Left ventricle myocardium superior (tissue), 1 donor: ENCODE measurements around the gene ISYNA1. TPM values are rescaled to one million over a fixed set of nuclear protein-coding genes. Genes with fewer than 3 reads are reported as not detected.
"Not testable (repeated sequence)": the region's sequence is repeated elsewhere in the genome, so short reads cannot be mapped to it uniquely, and the experiment has no call there.

Experiments
- ATAC-seq: fragments of 200-7000 bp; cut with Tn5 transposase; one replicate; pipeline ENCODE4 v1.9.1; 2020; ENCODE audit warnings: mild to moderate bottlenecking, moderate library complexity
- DNase-seq: peaks from one replicate; pipeline ENCODE4 v3.0.0-alpha.2; 2020
- intact Hi-C: fragments of 100-400 bp; cut with micrococcal nuclease; formaldehyde crosslinking; loops from one replicate; pipeline ENCODE4 v1.11.0; 2022
- total RNA-seq: library from RNA; stranded (reverse); fragmentation: NEBNext Ultra II Directional; extraction: Animal tissue kit (Norgen Biotek cat#: 25700); gene quantifications from one replicate; pipeline ENCODE4 v1.2.1, GENCODE V29; 2021
- donor health status: DM: no; HTN: yes; CAD: no; lungs with severe emphysema.

The ISYNA1 gene
- total RNA-seq, 1 donor from 2014 or later, result 24.4 TPM

GRCh38 chr19:18408053-18408476 lies 29.9 kb downstream of the ISYNA1 start:
- intact Hi-C loops, result no loop called here
- peak; percentile 13 for ATAC-seq
- peak; percentile 56 for DNase-seq

GRCh38 chr19:18406749-18407148 lies 31.2 kb downstream of the ISYNA1 start:
- ATAC-seq, result no peak
- no peak for DNase-seq
- intact Hi-C loops, result no loop called here

GRCh38 chr19:18405754-18406153 lies 32.2 kb downstream of the ISYNA1 start:
- intact Hi-C loops, ATAC-seq, DNase-seq: not testable (repeated sequence)

- DNase-seq, intact Hi-C loops, ATAC-seq: not testable (repeated sequence)
These were observed 35.3 kb downstream of the ISYNA1 start for GRCh38 chr19:18402455-18403248.

GRCh38 chr19:18401580-18402112 lies 36.3 kb downstream of the ISYNA1 start:
- intact Hi-C loops, result no loop called here
- peak; percentile 82 for ATAC-seq
- DNase-seq, result peak; percentile 67

GRCh38 chr19:18399008-18399407 lies 38.9 kb downstream of the ISYNA1 start:
- DNase-seq, result peak; percentile 61
- peak; percentile 49 for ATAC-seq
- intact Hi-C loops, result no loop called here

GRCh38 chr19:18397242-18398202 lies 40.4 kb downstream of the ISYNA1 start, which contains the start of gene LRRC25:
LRRC25 (minus strand) TSS chr19:18397622; CDS start chr19:18396963, 659 bp downstream.
- DNase-seq, result peak; percentile 63
- intact Hi-C loops, result no loop called here
- ATAC-seq, result peak; percentile 65

GRCh38 chr19:18396471-18397241 lies 41.3 kb downstream of the ISYNA1 start:
- DNase-seq (peak; percentile 57), ATAC-seq (no peak)
- intact Hi-C loops, result no loop called here

GRCh38 chr19:18393836-18394235 lies 44.1 kb downstream of the ISYNA1 start:
- ATAC-seq (peak; percentile 35), DNase-seq (peak; percentile 64)
- intact Hi-C loops, result no loop called here

- intact Hi-C loops, result no loop called here
- DNase-seq, result no peak
These were observed 45.0 kb downstream of the ISYNA1 start for GRCh38 chr19:18392926-18393325.

GRCh38 chr19:18392417-18392816 lies 45.5 kb downstream of the ISYNA1 start:
- DNase-seq, result peak; percentile 56
- peak; percentile 26 for ATAC-seq
- intact Hi-C loops, result no loop called here

More at GRCh38 chr19:18392926-18393325, 45.0 kb downstream of the ISYNA1 start:
- no peak for ATAC-seq

GRCh38 chr19:18391509-18392075 lies 46.3 kb downstream of the ISYNA1 start:
- DNase-seq (no peak), ATAC-seq (no peak)
- intact Hi-C loops, result no loop called here

- DNase-seq (no peak), ATAC-seq (no peak)
- intact Hi-C loops, result no loop called here
These were observed 47.6 kb downstream of the ISYNA1 start for GRCh38 chr19:18390065-18390907.

- ATAC-seq (no peak), DNase-seq (no peak)
- intact Hi-C loops, result no loop called here
These were observed 48.2 kb downstream of the ISYNA1 start for GRCh38 chr19:18389726-18390064.

GRCh38 chr19:18388960-18389725 lies 48.8 kb downstream of the ISYNA1 start:
- DNase-seq (no peak), ATAC-seq (no peak)
- intact Hi-C loops, result no loop called here

GRCh38 chr19:18388100-18388959 lies 49.6 kb downstream of the ISYNA1 start:
- DNase-seq (peak; percentile 91), ATAC-seq (peak; percentile 88)
- intact Hi-C loops, result no loop called here
